ENCODE measurements around the gene CHRNG. TPM values are rescaled to one million over a fixed set of nuclear protein-coding genes. Genes with fewer than 3 reads are reported as not detected.

Gene CHRNG
- total RNA-seq, 1 experiment from 2014 or later = not detected

- DNase-seq = no peak
- Histone ChIP-seq H3K4me1 (no peaks in the 10 kb centered on the region), H3K4me3 (ENCODE audit: low read depth, low read length) (no peak overlapping the region), H3K27me3 (replicated peaks; ENCODE audit: control insufficient read depth, insufficient read depth, low read length) (no peaks in the 10 kb centered on the region), H3K36me3 (ENCODE audit: control insufficient read depth, insufficient read depth, low read length) (no peaks in the 10 kb centered on the region), H3K9me3 (no peaks in the 10 kb centered on the region)
- H3K4me1 Mint-ChIP-seq (ENCODE audit: low read depth, unreplicated experiment) = no peaks in the 10 kb centered on the region
- H3K9me3 Mint-ChIP-seq (ENCODE audit: unreplicated experiment) = no peaks in the 10 kb centered on the region
- ChIA-PET CTCF (no interaction called here), POLR2A (interaction anchor here (0.7 kb wide), 1 partner anchor 705 kb away, joined by 3 read pairs; no protein-coding TSS in a partner anchor)
- BruUV-seq (replicated peaks) = no TSS peak
- intact Hi-C loops (cut with micrococcal nuclease; ENCODE audit: unreplicated experiment) = no loop called here
- no peak overlapping the region for H3K27ac Mint-ChIP-seq (ENCODE audit: unreplicated experiment)
- TF ChIP-seq CTCF (IDR thresholded peaks at IDR 0.05; ENCODE audit: insufficient read depth in 1 of 2, low read depth in 1 of 2, low read length in 1 of 2, severe bottlenecking in 1 of 2, unreplicated experiment in 1 of 2) = no peak
- no peaks in the 10 kb centered on the region for H3K36me3 Mint-ChIP-seq (ENCODE audit: insufficient read depth, unreplicated experiment)
- no peak overlapping the region for H3K4me3 Mint-ChIP-seq (ENCODE audit: unreplicated experiment)
- H3K27me3 Mint-ChIP-seq (ENCODE audit: insufficient read depth, unreplicated experiment) = no peaks in the 10 kb centered on the region
Observed at GRCh38 chr2:232491139-232491780, 48.2 kb upstream of the CHRNG start.

- no peak for DNase-seq
- intact Hi-C loops (cut with micrococcal nuclease; ENCODE audit: unreplicated experiment) = no loop called here
- Mint-ChIP-seq H3K27me3 (ENCODE audit: insufficient read depth, unreplicated experiment) (no peaks in the 10 kb centered on the region), H3K4me1 (ENCODE audit: low read depth, unreplicated experiment) (no peaks in the 10 kb centered on the region), H3K4me3 (ENCODE audit: unreplicated experiment) (no peak overlapping the region), H3K36me3 (ENCODE audit: insufficient read depth, unreplicated experiment) (no peaks in the 10 kb centered on the region), H3K27ac (ENCODE audit: unreplicated experiment) (no peak overlapping the region), H3K9me3 (ENCODE audit: unreplicated experiment) (no peaks in the 10 kb centered on the region)
- no peaks in the 10 kb centered on the region for H3K36me3 ChIP-seq (ENCODE audit: control insufficient read depth, insufficient read depth, low read length)
- TF ChIP-seq CTCF (IDR thresholded peaks at IDR 0.05; ENCODE audit: insufficient read depth in 1 of 2, low read depth in 1 of 2, low read length in 1 of 2, severe bottlenecking in 1 of 2, unreplicated experiment in 1 of 2) = no peak
- no peak overlapping the region for H3K4me3 ChIP-seq (ENCODE audit: low read depth, low read length)
- H3K9me3 ChIP-seq = no peaks in the 10 kb centered on the region
- no peaks in the 10 kb centered on the region for H3K4me1 ChIP-seq
- no peaks in the 10 kb centered on the region for H3K27me3 ChIP-seq (replicated peaks; ENCODE audit: control insufficient read depth, insufficient read depth, low read length)
- CTCF ChIA-PET = no interaction called here
- POLR2A ChIA-PET = no interaction called here
- no TSS peak for BruUV-seq (replicated peaks)
Observed at GRCh38 chr2:232492236-232492848, 47.1 kb upstream of the CHRNG start.

- BruUV-seq (replicated peaks) = no TSS peak
- Mint-ChIP-seq H3K4me1 (ENCODE audit: low read depth, unreplicated experiment) (no peaks in the 10 kb centered on the region), H3K27ac (ENCODE audit: unreplicated experiment) (no peak overlapping the region), H3K9me3 (ENCODE audit: unreplicated experiment) (no peaks in the 10 kb centered on the region), H3K4me3 (ENCODE audit: unreplicated experiment) (no peak overlapping the region), H3K27me3 (ENCODE audit: insufficient read depth, unreplicated experiment) (no peaks in the 10 kb centered on the region), H3K36me3 (ENCODE audit: insufficient read depth, unreplicated experiment) (no peaks in the 10 kb centered on the region)
- Histone ChIP-seq H3K9me3 (no peaks in the 10 kb centered on the region), H3K4me3 (ENCODE audit: low read depth, low read length) (no peak overlapping the region), H3K36me3 (ENCODE audit: control insufficient read depth, insufficient read depth, low read length) (no peaks in the 10 kb centered on the region), H3K27me3 (replicated peaks; ENCODE audit: control insufficient read depth, insufficient read depth, low read length) (no peaks in the 10 kb centered on the region), H3K4me1 (no peaks in the 10 kb centered on the region)
- ChIA-PET POLR2A (no interaction called here), CTCF (no interaction called here)
- intact Hi-C loops (cut with micrococcal nuclease; ENCODE audit: unreplicated experiment) = no loop called here
- no peak for TF ChIP-seq CTCF (IDR thresholded peaks at IDR 0.05; ENCODE audit: insufficient read depth in 1 of 2, low read depth in 1 of 2, low read length in 1 of 2, severe bottlenecking in 1 of 2, unreplicated experiment in 1 of 2)
- DNase-seq = no peak
Observed at GRCh38 chr2:232492963-232493700, 46.4 kb upstream of the CHRNG start.
